ENCODE data around the gene PDK1. TPM values are rescaled to one million over a fixed set of nuclear protein-coding genes. Genes with fewer than 3 reads are reported as not detected.

Gene PDK1
- total RNA-seq, 5 donors from 2014 or later (not counting 1 experiment from before 2014, with no cell fraction given): 37.3 to 70.3 (median 48.6) TPM

GRCh38 chr2:172615727-172616261, 59.9 kb downstream of the PDK1 start:
- peaks cover 0 to 17% of the 10 kb centered on the region in 2 donors for H3K36me3 ChIP-seq (ENCODE audit: control insufficient read depth in 2 of 2, extremely low read depth in 1 of 2, insufficient read depth in 1 of 2, low read length in 1 of 2)
- no peaks in the 10 kb centered on the region for H3K27me3 ChIP-seq (replicated peaks in 1 of 2; ENCODE audit: control insufficient read depth in 2 of 2, extremely low read depth in 1 of 2, insufficient read depth in 2 of 2, low read length in 1 of 2)
- H3K9me3 ChIP-seq: no peaks in the 10 kb centered on the region
- no CpG with 5 or more reads among the region's 5 CpGs for WGBS (ENCODE audit: insufficient coverage)
- H3K27ac Mint-ChIP-seq: no peak overlapping the region
- no peaks in the 10 kb centered on the region for H3K9me3 Mint-ChIP-seq
- no peaks in the 10 kb centered on the region for H3K4me1 ChIP-seq (ENCODE audit: control insufficient read depth in 1 of 2, extremely low read depth in 1 of 2, insufficient read depth in 2 of 2, low read length in 2 of 2)
- ChIA-PET CTCF (interaction anchor here in 1 of 2 donors (0.5 kb wide), 1 partner anchor 765 kb away, joined by 3 read pairs; no protein-coding TSS in a partner anchor), POLR2A (no interaction called here)
- no peak overlapping the region for H3K4me3 Mint-ChIP-seq
- ATAC-seq (replicated peaks in 1 of 4): no peak
- H3K27ac ChIP-seq (ENCODE audit: low read length): no peak overlapping the region
- DNase-seq: no peak
- peaks cover 0 to 13% (median 0%) of the 10 kb centered on the region in 3 donors for H3K4me1 Mint-ChIP-seq
- no peaks in the 10 kb centered on the region for H3K27me3 Mint-ChIP-seq
- H3K4me3 ChIP-seq (ENCODE audit: control insufficient read depth in 1 of 2, extremely low read depth in 1 of 2, low read length in 1 of 2): no peak overlapping the region
- peaks cover 25% of the 10 kb centered on the region for H3K36me3 Mint-ChIP-seq

GRCh38 chr2:172617115-172617514, 61.2 kb downstream of the PDK1 start:
- no CpG with 5 or more reads among the region's 2 CpGs for WGBS (ENCODE audit: insufficient coverage)
- H3K4me3 ChIP-seq (ENCODE audit: control insufficient read depth in 1 of 2, extremely low read depth in 1 of 2, low read length in 1 of 2): no peak overlapping the region
- Mint-ChIP-seq H3K4me1 (peaks cover 0 to 13% (median 0%) of the 10 kb centered on the region in 3 donors), H3K36me3 (peaks cover 15% of the 10 kb centered on the region), H3K9me3 (no peaks in the 10 kb centered on the region), H3K4me3 (no peak overlapping the region), H3K27me3 (no peaks in the 10 kb centered on the region), H3K27ac (no peak overlapping the region)
- no peaks in the 10 kb centered on the region for H3K9me3 ChIP-seq
- DNase-seq: no peak
- ChIA-PET POLR2A (no interaction called here), CTCF (no interaction called here)
- ATAC-seq (replicated peaks in 1 of 4): no peak
- H3K27me3 ChIP-seq (replicated peaks in 1 of 2; ENCODE audit: control insufficient read depth in 2 of 2, extremely low read depth in 1 of 2, insufficient read depth in 2 of 2, low read length in 1 of 2): no peaks in the 10 kb centered on the region
- H3K36me3 ChIP-seq (ENCODE audit: control insufficient read depth in 2 of 2, extremely low read depth in 1 of 2, insufficient read depth in 1 of 2, low read length in 1 of 2): peaks cover 0 to 17% of the 10 kb centered on the region in 2 donors
- no peak overlapping the region for H3K27ac ChIP-seq (ENCODE audit: low read length)
- no peaks in the 10 kb centered on the region for H3K4me1 ChIP-seq (ENCODE audit: control insufficient read depth in 1 of 2, extremely low read depth in 1 of 2, insufficient read depth in 2 of 2, low read length in 2 of 2)

GRCh38 chr2:172623249-172623965, 67.5 kb downstream of the PDK1 start:
- peaks cover 3 to 10% of the 10 kb centered on the region in 2 donors for H3K36me3 ChIP-seq (ENCODE audit: control insufficient read depth in 2 of 2, extremely low read depth in 1 of 2, insufficient read depth in 1 of 2, low read length in 1 of 2)
- DNase-seq (no peak), ATAC-seq (replicated peaks in 1 of 4) (no peak)
- no CpG with 5 or more reads among the region's 1 CpG for WGBS (ENCODE audit: insufficient coverage)
- no peak overlapping the region for H3K4me3 ChIP-seq (ENCODE audit: control insufficient read depth in 1 of 2, extremely low read depth in 1 of 2, low read length in 1 of 2)
- no peaks in the 10 kb centered on the region for H3K4me1 ChIP-seq (ENCODE audit: control insufficient read depth in 1 of 2, extremely low read depth in 1 of 2, insufficient read depth in 2 of 2, low read length in 2 of 2)
- H3K9me3 ChIP-seq: no peaks in the 10 kb centered on the region
- POLR2A ChIA-PET: no interaction called here
- H3K27me3 Mint-ChIP-seq: no peaks in the 10 kb centered on the region
- no peak overlapping the region for H3K27ac Mint-ChIP-seq
- H3K9me3 Mint-ChIP-seq: no peaks in the 10 kb centered on the region
- no peak overlapping the region for H3K27ac ChIP-seq (ENCODE audit: low read length)
- no peak overlapping the region for H3K4me3 Mint-ChIP-seq
- CTCF ChIA-PET: no interaction called here
- peaks cover 0 to 9% (median 0%) of the 10 kb centered on the region in 3 donors for H3K4me1 Mint-ChIP-seq
- peaks cover 26% of the 10 kb centered on the region for H3K36me3 Mint-ChIP-seq
- H3K27me3 ChIP-seq (replicated peaks in 1 of 2; ENCODE audit: control insufficient read depth in 2 of 2, extremely low read depth in 1 of 2, insufficient read depth in 2 of 2, low read length in 1 of 2): no peaks in the 10 kb centered on the region

GRCh38 chr2:172624996-172625395, 69.1 kb downstream of the PDK1 start:
- Mint-ChIP-seq H3K4me3 (no peak overlapping the region), H3K27me3 (no peaks in the 10 kb centered on the region), H3K9me3 (no peaks in the 10 kb centered on the region), H3K36me3 (peaks cover 40% of the 10 kb centered on the region), H3K27ac (no peak overlapping the region), H3K4me1 (no peaks in the 10 kb centered on the region)
- no peaks in the 10 kb centered on the region for H3K27me3 ChIP-seq (replicated peaks in 1 of 2; ENCODE audit: control insufficient read depth in 2 of 2, extremely low read depth in 1 of 2, insufficient read depth in 2 of 2, low read length in 1 of 2)
- no peak for ATAC-seq (replicated peaks in 1 of 4)
- H3K36me3 ChIP-seq (ENCODE audit: control insufficient read depth in 2 of 2, extremely low read depth in 1 of 2, insufficient read depth in 1 of 2, low read length in 1 of 2): peaks cover 8 to 18% of the 10 kb centered on the region in 2 donors
- no peaks in the 10 kb centered on the region for H3K4me1 ChIP-seq (ENCODE audit: control insufficient read depth in 1 of 2, extremely low read depth in 1 of 2, insufficient read depth in 2 of 2, low read length in 2 of 2)
- ChIA-PET CTCF (no interaction called here), POLR2A (no interaction called here)
- DNase-seq: no peak
- no peaks in the 10 kb centered on the region for H3K9me3 ChIP-seq
- H3K4me3 ChIP-seq (ENCODE audit: control insufficient read depth in 1 of 2, extremely low read depth in 1 of 2, low read length in 1 of 2): no peak overlapping the region
- no peak overlapping the region for H3K27ac ChIP-seq (ENCODE audit: low read length)
- no CpG with 5 or more reads among the region's 2 CpGs for WGBS (ENCODE audit: insufficient coverage)

GRCh38 chr2:172627181-172627580, 71.3 kb downstream of the PDK1 start:
- ATAC-seq (replicated peaks in 1 of 4): no peak
- H3K4me3 Mint-ChIP-seq: no peak overlapping the region
- H3K36me3 Mint-ChIP-seq: peaks cover 47% of the 10 kb centered on the region
- no peak for DNase-seq
- Histone ChIP-seq H3K4me3 (ENCODE audit: control insufficient read depth in 1 of 2, extremely low read depth in 1 of 2, low read length in 1 of 2) (no peak overlapping the region), H3K4me1 (ENCODE audit: control insufficient read depth in 1 of 2, extremely low read depth in 1 of 2, insufficient read depth in 2 of 2, low read length in 2 of 2) (no peaks in the 10 kb centered on the region), H3K9me3 (no peaks in the 10 kb centered on the region), H3K36me3 (ENCODE audit: control insufficient read depth in 2 of 2, extremely low read depth in 1 of 2, insufficient read depth in 1 of 2, low read length in 1 of 2) (peaks cover 8 to 18% of the 10 kb centered on the region in 2 donors), H3K27me3 (replicated peaks in 1 of 2; ENCODE audit: control insufficient read depth in 2 of 2, extremely low read depth in 1 of 2, insufficient read depth in 2 of 2, low read length in 1 of 2) (no peaks in the 10 kb centered on the region), H3K27ac (ENCODE audit: low read length) (no peak overlapping the region)
- H3K27ac Mint-ChIP-seq: no peak overlapping the region
- H3K27me3 Mint-ChIP-seq: no peaks in the 10 kb centered on the region
- ChIA-PET CTCF (no interaction called here), POLR2A (interaction anchor here in 1 of 2 donors (0.6 kb wide), 1 partner anchor 1188 kb away, joined by 7 read pairs; no protein-coding TSS in a partner anchor)
- H3K4me1 Mint-ChIP-seq: no peaks in the 10 kb centered on the region
- no CpG with 5 or more reads among the region's 1 CpG for WGBS (ENCODE audit: insufficient coverage)
- H3K9me3 Mint-ChIP-seq: no peaks in the 10 kb centered on the region

GRCh38 chr2:172628085-172628484, 72.2 kb downstream of the PDK1 start:
- H3K4me1 Mint-ChIP-seq: no peaks in the 10 kb centered on the region
- no peak overlapping the region for H3K4me3 ChIP-seq (ENCODE audit: control insufficient read depth in 1 of 2, extremely low read depth in 1 of 2, low read length in 1 of 2)
- H3K4me3 Mint-ChIP-seq: no peak overlapping the region
- H3K9me3 ChIP-seq: no peaks in the 10 kb centered on the region
- no peaks in the 10 kb centered on the region for H3K27me3 ChIP-seq (replicated peaks in 1 of 2; ENCODE audit: control insufficient read depth in 2 of 2, extremely low read depth in 1 of 2, insufficient read depth in 2 of 2, low read length in 1 of 2)
- H3K9me3 Mint-ChIP-seq: no peaks in the 10 kb centered on the region
- ChIA-PET POLR2A (no interaction called here), CTCF (no interaction called here)
- H3K4me1 ChIP-seq (ENCODE audit: control insufficient read depth in 1 of 2, extremely low read depth in 1 of 2, insufficient read depth in 2 of 2, low read length in 2 of 2): no peaks in the 10 kb centered on the region
- peaks cover 46% of the 10 kb centered on the region for H3K36me3 Mint-ChIP-seq
- WGBS (ENCODE audit: insufficient coverage): no CpG with 5 or more reads among the region's 4 CpGs
- no peaks in the 10 kb centered on the region for H3K27me3 Mint-ChIP-seq
- H3K27ac ChIP-seq (ENCODE audit: low read length): no peak overlapping the region
- H3K27ac Mint-ChIP-seq: no peak overlapping the region
- peaks cover 8 to 18% of the 10 kb centered on the region in 2 donors for H3K36me3 ChIP-seq (ENCODE audit: control insufficient read depth in 2 of 2, extremely low read depth in 1 of 2, insufficient read depth in 1 of 2, low read length in 1 of 2)
- DNase-seq (no peak), ATAC-seq (replicated peaks in 1 of 4) (no peak)

Measured in T-cell (primary cell).